AG08395 (cell line): Measurements from ENCODE around the gene NNMT.
A peak's percentile ranks its signal among the peaks of the same experiment; 100 is the strongest.

Experiments
- DNase-seq: peaks from one replicate; pipeline ENCODE4 v3.0.0; 2012; ENCODE audit warnings: mixed read lengths, low spot score

The NNMT gene

DNA sequence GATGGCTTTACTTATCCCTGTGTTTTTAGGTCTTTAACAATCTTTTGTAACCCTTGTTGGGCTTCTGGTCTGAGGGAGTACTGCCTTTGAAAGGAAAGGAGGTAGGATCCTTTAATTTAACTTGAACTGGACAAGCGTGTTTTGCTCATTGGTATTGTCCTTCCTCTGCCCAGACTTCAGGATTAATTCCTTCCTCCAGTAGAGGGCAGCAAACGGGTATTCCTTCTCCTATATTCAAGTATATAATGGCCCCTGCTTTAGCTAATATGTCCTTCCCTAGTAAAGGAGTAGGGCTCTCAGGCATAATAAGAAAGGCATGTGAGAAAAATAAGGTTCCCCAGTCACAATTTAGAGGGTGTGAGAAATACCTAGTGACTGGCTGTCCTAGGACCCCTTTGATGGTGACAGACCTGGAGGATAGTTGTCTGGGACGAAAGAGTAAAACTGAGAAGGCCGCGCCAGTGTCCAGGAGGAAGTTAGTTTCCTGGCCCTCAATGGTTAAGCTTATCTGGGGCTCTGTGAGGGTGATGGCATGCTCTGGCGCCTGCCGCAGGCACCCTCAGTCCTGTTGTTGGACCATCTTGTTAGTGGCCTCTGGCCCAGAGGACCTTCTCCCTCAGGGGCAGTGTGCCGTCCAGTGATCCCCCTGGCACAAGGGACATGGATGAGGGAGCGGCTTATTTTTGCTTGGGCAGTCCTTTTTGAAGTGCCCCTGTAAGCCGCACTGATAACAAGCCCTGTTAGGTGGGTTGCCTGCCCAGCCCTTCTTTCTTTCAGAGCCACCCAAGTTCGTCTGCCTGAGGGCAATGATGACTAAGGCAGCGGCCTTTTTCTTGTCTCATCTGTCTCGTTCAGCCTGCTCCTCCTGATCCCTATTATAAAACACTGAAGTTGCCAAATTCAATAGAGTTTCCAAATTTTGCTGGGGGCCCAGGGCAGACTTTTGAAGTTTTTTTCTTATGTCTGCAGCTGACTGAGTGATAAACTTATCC, 52.3 kb downstream of the NNMT start:
- DNase-seq = peak; percentile 36

DNA sequence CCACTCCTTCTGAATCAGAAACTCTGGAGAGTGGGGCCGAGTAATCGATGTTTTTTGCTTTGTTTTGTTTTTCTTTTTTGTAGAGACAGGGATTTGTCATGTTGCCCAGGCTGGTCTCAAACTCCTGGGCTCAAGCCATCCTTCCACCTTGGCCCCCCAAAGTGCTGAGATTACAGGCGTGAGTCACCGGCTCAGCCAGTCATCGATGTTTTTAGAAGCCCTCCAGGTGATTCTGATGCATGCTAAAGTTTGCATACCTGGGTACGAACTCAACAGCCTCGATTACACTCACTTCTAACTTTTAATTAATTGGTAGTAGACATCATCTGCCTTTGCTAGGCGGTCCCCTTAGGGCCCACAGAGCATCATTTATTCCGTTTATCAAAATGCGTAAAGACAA, 53.8 kb downstream of the NNMT start:
- DNase-seq = no peak

- no peak for DNase-seq
Measured at GRCh38 chr11:114353443-114353842, 57.2 kb downstream of the NNMT start.

GRCh38 chr11:114354076-114354475, 57.9 kb downstream of the NNMT start:
- peak; percentile 38 for DNase-seq

GRCh38 chr11:114358716-114359115, 62.5 kb downstream of the NNMT start:
- no peak for DNase-seq

DNA sequence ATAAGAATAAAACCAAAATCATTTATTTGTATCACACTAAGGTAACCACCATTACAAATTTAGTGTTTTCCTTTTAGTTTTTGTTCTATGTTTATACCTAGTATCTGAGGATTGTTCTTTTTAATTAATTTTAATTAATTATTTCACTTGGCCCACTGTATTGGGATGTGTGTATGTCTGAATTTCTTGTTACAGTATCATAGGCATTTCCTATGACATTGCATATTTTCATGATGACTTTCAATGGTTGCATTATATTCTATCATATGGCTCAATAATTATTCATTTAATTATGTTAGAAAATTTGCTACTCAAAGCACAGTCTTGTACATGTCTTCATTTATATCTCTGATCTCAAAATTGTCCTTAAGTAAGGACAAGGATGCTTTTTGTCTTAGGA, 63.1 kb downstream of the NNMT start:
- DNase-seq = no peak

- DNase-seq = no peak
Measured at GRCh38 chr11:114362326-114362725, 66.1 kb downstream of the NNMT start.

DNA sequence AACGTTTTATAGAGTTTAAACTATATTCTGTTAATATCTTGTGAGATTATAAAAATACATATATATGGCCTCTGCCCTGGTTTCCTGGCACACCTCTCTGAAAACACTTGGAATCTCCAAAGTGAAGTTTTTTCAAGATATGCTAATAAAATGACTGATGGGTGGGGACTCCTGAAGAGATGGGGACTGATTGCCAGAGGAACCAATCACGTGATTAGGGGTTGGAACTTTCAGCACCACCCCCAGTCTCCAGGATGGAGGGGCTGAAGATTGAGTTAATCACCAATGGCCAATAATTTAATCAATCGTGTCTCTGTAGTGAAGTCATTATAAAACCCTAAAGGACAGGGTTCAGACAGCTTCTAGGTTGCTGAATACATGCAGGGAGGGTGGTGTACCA, 66.8 kb downstream of the NNMT start:
- DNase-seq = no peak
